AG04450 (cell line): ENCODE data around the gene KLRD1. TPM values are rescaled to one million over a fixed set of nuclear protein-coding genes. Genes with fewer than 3 reads are reported as not detected.
"Not testable (repeated sequence)": the region's sequence is repeated elsewhere in the genome, so short reads cannot be mapped to it uniquely, and the experiment has no call there.

ENCODE experiments used
- CTCF ChIA-PET: fragments of 300-600, 350-600 bp; formaldehyde crosslinking; extraction: SDS; loops from one replicate; lab custom pipeline; 2022; ENCODE audit warnings: antibody characterized with exemption, inconsistent platforms; lab: Charles Lee
- POLR2A ChIA-PET: fragments of 350-600 bp; formaldehyde crosslinking; extraction: SDS; loops from one replicate; lab custom pipeline; 2021; ENCODE audit warnings: antibody characterized with exemption, inconsistent platforms; lab: Yijun Ruan, JAX
- DNase-seq: peaks from one replicate; pipeline ENCODE4 v3.0.0-alpha.2; 2011; ENCODE audit warnings: low read depth, low spot score
- H3K27ac ChIP-seq: one replicate; pipeline ENCODE4 v1.5.1; 2012; ENCODE audit warnings: low read depth, low read length, control low read depth
- H3K27me3 ChIP-seq: one replicate; pipeline ENCODE4 v1.6.0; 2012; ENCODE audit warnings: low read length; ENCODE audit not compliant: control insufficient read depth, insufficient read depth
- H3K4me3 ChIP-seq: 2 replicates; pipeline ENCODE4 v1.5.1; 2011; ENCODE audit warnings: mild to moderate bottlenecking, low read depth, low read length, control low read depth
- H3K9me3 ChIP-seq: 2 replicates; pipeline ENCODE4 v1.5.1; 2012; ENCODE audit warnings: low read length; ENCODE audit not compliant: control insufficient read depth, insufficient read depth
- polyA plus RNA-seq: library from polyadenylated mRNA; depleted of rRNA; stranded (reverse); fragments of >200 nt; gene quantifications from 2 replicates; pipeline ENCODE4 v1.2.3, GENCODE V29; 2011
- TF ChIP-seq, protein P1 (sequence below): IDR thresholded peaks from 2 replicates; pipeline ENCODE4 v1.5.1; 2011; ENCODE audit warnings: low read depth, low read length, control low read depth, inconsistent platforms

The KLRD1 gene
- polyA plus RNA-seq, 1 experiment, result 0.33 TPM

DNA sequence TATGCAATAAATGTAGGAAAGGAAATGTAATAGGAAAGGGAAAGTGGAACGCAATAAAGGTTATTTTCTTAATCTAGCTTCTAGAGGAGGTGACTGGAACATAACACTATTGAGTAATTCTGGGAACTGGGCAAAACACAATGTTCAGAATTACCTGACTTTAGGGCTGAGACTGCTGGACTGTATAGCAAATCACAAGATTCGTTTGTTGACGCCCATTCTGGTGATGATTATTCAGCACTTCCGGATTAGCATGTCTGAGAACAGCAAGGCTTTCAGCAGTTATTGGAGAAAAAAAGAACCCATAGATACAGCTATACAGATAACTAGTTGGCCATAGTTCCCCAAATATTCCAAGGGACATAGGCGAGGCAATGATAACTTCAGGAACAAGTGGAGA lies 2.3 kb upstream of the KLRD1 start:
- peaks cover 6% of the 10 kb centered on the region; the same call in 1 of the 2 replicates for H3K9me3 ChIP-seq
- peaks cover 11% of the 10 kb centered on the region for H3K27me3 ChIP-seq
- TF ChIP-seq, protein P1, sequence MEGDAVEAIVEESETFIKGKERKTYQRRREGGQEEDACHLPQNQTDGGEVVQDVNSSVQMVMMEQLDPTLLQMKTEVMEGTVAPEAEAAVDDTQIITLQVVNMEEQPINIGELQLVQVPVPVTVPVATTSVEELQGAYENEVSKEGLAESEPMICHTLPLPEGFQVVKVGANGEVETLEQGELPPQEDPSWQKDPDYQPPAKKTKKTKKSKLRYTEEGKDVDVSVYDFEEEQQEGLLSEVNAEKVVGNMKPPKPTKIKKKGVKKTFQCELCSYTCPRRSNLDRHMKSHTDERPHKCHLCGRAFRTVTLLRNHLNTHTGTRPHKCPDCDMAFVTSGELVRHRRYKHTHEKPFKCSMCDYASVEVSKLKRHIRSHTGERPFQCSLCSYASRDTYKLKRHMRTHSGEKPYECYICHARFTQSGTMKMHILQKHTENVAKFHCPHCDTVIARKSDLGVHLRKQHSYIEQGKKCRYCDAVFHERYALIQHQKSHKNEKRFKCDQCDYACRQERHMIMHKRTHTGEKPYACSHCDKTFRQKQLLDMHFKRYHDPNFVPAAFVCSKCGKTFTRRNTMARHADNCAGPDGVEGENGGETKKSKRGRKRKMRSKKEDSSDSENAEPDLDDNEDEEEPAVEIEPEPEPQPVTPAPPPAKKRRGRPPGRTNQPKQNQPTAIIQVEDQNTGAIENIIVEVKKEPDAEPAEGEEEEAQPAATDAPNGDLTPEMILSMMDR, result no peak
- no peak overlapping the region for H3K27ac ChIP-seq
- ChIA-PET POLR2A (no interaction called here), CTCF (no interaction called here)
- DNase-seq, result no peak
- H3K4me3 ChIP-seq, result no peak overlapping the region

DNA sequence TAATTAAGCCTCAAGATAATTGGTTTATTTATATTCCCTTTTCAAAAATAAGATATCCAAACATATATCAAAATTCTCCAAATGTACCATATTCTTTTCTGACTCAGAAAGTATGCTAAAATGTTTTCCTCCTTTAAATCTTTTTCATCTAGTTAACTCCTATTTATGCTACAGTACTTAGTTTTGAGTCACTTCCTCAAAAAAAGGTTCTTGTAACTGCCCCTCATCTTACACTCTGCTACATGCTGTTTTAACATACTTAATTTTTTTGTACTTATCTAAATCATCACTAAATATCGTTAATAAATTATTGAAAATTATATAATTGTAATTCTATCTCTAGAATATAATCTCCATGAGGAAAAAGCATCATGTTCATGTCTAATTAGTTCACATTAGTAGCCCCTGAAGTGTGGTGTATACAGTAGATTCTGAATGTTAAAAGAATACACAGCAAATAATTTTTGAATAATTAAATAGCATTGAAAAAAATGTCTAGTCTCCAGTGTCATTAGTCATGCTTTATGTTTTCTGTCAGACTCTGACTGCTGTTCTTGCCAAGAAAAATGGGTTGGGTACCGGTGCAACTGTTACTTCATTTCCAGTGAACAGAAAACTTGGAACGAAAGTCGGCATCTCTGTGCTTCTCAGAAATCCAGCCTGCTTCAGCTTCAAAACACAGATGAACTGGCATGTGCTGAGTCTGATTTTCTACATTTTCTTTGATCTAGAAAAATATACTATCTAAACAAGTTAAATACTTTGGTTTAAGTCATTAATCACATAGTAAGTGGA lies 3.5 kb downstream of the KLRD1 start:
- TF ChIP-seq, protein P1, result no peak
- Histone ChIP-seq H3K27ac (no peak overlapping the region), H3K27me3 (peaks cover 2% of the 10 kb centered on the region), H3K9me3 (no peaks in the 10 kb centered on the region), H3K4me3 (no peak overlapping the region)
- ChIA-PET CTCF (no interaction called here), POLR2A (no interaction called here)
- no peak for DNase-seq

DNA sequence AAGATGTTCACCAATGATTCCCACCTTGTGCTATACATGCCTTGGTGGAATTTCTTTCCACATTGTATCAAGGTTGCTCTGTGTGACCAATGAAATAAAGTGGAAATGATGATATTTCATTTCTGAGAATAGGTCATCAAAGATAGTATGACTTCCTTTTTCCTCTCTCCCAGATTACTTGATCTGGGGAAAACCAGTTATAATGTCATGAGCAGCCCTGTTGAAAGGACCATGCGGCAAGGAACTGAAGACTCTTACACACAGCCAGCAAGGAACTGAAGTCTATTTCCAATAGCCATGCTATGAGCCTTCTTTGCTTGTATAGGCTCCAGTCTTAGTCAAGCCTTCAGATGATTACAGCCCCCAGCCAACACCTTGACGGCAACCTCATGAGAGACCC lies 11.7 kb downstream of the KLRD1 start:
- H3K9me3 ChIP-seq, result no peaks in the 10 kb centered on the region
- H3K27ac ChIP-seq, result no peak overlapping the region
- ChIA-PET POLR2A (no interaction called here), CTCF (interaction anchor here (0.7 kb wide), 1 partner anchor 369 kb away, joined by 6 read pairs; no protein-coding TSS in a partner anchor)
- DNase-seq, result no peak
- H3K27me3 ChIP-seq, result no peaks in the 10 kb centered on the region
- H3K4me3 ChIP-seq, result no peak overlapping the region
- TF ChIP-seq, protein P1, result no peak

DNA sequence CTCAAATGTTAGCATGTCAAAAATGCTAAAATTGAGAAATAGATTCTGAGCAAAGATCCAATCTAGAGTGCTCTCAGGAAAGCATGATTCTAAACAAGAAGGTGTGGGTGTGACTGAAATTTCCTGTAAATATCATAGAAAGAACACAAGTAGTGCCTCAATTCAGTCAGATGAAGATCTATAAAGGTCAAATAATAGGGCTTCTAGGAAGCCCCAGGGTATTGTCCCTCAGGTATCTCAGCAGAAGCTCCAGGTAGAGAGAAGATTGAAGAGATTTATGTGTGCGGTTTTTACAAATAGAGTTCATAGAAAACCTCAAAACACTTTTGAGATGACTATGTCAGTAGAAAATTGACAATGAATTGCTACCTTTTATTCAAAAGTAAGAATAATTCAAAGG lies 13.0 kb downstream of the KLRD1 start:
- no peak for DNase-seq
- H3K27ac ChIP-seq, result no peak overlapping the region
- CTCF ChIA-PET, result no interaction called here
- H3K9me3 ChIP-seq, result no peaks in the 10 kb centered on the region
- TF ChIP-seq, protein P1, result no peak
- no peak overlapping the region for H3K4me3 ChIP-seq
- POLR2A ChIA-PET, result no interaction called here
- H3K27me3 ChIP-seq, result no peaks in the 10 kb centered on the region

GRCh38 chr12:10328691-10329090 lies 21.0 kb downstream of the KLRD1 start:
- H3K27me3 ChIP-seq, POLR2A ChIA-PET, DNase-seq, H3K4me3 ChIP-seq, H3K9me3 ChIP-seq, H3K27ac ChIP-seq: not testable (repeated sequence)
- CTCF ChIA-PET, result interaction anchor here (1.0 to 1.3 kb wide), 3 partner anchors 93 to 235 kb away, joined by 3 read pairs; no protein-coding TSS in a partner anchor
